HL-60 (cell line): ENCODE data around the gene TCEAL7.
"Not testable (repeated sequence)": the region's sequence is repeated elsewhere in the genome, so short reads cannot be mapped to it uniquely, and the experiment has no call there.

Experiments used
- DNase-seq, 2 experiments: peaks; one replicate each; pipeline ENCODE4 v3.0.0-alpha.2; 2010 to 2020; ENCODE audit warnings: low read depth in 1 of 2, low spot score in 1 of 2
- H3K27ac ChIP-seq: fragments of 250-450 bp; sonication (Bioruptor Pico); replicated peaks from 2 replicates; pipeline ENCODE4 v1.5.1; 2020; ENCODE audit warnings: mild to moderate bottlenecking, moderate library complexity
- H3K27me3 ChIP-seq: fragments of 250-450 bp; sonication (Bioruptor Pico); 2 replicates; pipeline ENCODE4 v1.5.1; 2021; ENCODE audit warnings: mild to moderate bottlenecking, moderate library complexity; ENCODE audit not compliant: insufficient read depth, poor library complexity, severe bottlenecking
- H3K4me3 ChIP-seq: replicated peaks from 2 replicates; pipeline ENCODE4 v1.5.1; 2011; ENCODE audit warnings: mild to moderate bottlenecking, control low read depth, low read length; ENCODE audit not compliant: insufficient read depth
- CTCF ChIP-seq: IDR thresholded peaks from one replicate; pipeline ENCODE4 v1.5.1; 2011; ENCODE audit warnings: low read length, control low read depth, inconsistent platforms; ENCODE audit not compliant: insufficient read depth
- GABPA ChIP-seq: IDR thresholded peaks from 2 replicates; pipeline ENCODE4 v1.6.1; 2012; ENCODE audit warnings: low read depth
- POLR2AphosphoS5 ChIP-seq: IDR thresholded peaks from 2 replicates; pipeline ENCODE4 v1.6.1; 2012; ENCODE audit warnings: low read depth
- REST ChIP-seq: IDR thresholded peaks from 2 replicates; pipeline ENCODE4 v1.6.1; 2012; ENCODE audit warnings: low read depth; ENCODE audit not compliant: insufficient replicate concordance
- SPI1 ChIP-seq: IDR thresholded peaks from 2 replicates; pipeline ENCODE4 v1.6.1; 2012; ENCODE audit warnings: low read depth, mild to moderate bottlenecking, borderline replicate concordance

Gene TCEAL7

GRCh38 chrX:103347682-103348397, 17.8 kb downstream of the TCEAL7 start:
- DNase-seq, result no peak
- Histone ChIP-seq H3K4me3 (no peak overlapping the region), H3K27me3 (peaks cover 7% of the 10 kb centered on the region), H3K27ac (no peak overlapping the region)
- no peak for TF ChIP-seq GABPA
- TF ChIP-seq POLR2AphosphoS5, result no peak
- TF ChIP-seq SPI1, result no peak

- Histone ChIP-seq H3K27me3 (peaks cover 14% of the 10 kb centered on the region), H3K27ac (no peak within 1 kb of the TSS), H3K4me3 (no peak within 1 kb of the TSS)
- DNase-seq, result no peak
- TF ChIP-seq POLR2AphosphoS5, result no peak
- no peak for TF ChIP-seq SPI1
- no peak for TF ChIP-seq CTCF
Measured at GRCh38 chrX:103356130-103356798, 26.2 kb downstream of the TCEAL7 start, which contains the start of gene TCEAL9. TCEAL9 (plus strand) TSS chrX:103356506; CDS start chrX:103357685, 1,179 bp downstream.

GRCh38 chrX:103356858-103357257, 26.8 kb downstream of the TCEAL7 start:
- Histone ChIP-seq H3K4me3 (no peak overlapping the region), H3K27me3 (peaks cover 14% of the 10 kb centered on the region), H3K27ac (no peak overlapping the region)
- no peak for TF ChIP-seq GABPA
- no peak for TF ChIP-seq SPI1
- TF ChIP-seq REST, result no peak
- no peak for TF ChIP-seq CTCF
- no peak for TF ChIP-seq POLR2AphosphoS5
- DNase-seq, result no peak

- TF ChIP-seq POLR2AphosphoS5 (no peak), SPI1 (no peak), REST (no peak), CTCF (no peak), GABPA (no peak)
- Histone ChIP-seq H3K4me3 (no peak overlapping the region), H3K27me3 (peaks cover 14% of the 10 kb centered on the region), H3K27ac (no peak overlapping the region)
- no peak for DNase-seq
Measured at GRCh38 chrX:103357871-103358270, 27.8 kb downstream of the TCEAL7 start.

- not testable (repeated sequence) for H3K4me3 ChIP-seq, H3K27ac ChIP-seq, DNase-seq
- H3K27me3 ChIP-seq, result peaks cover 12% of the 10 kb centered on the region
Measured at GRCh38 chrX:103359605-103360004, 29.6 kb downstream of the TCEAL7 start.
